CD14-positive monocyte (primary cell): ENCODE measurements around the gene LCA5L. TPM values are rescaled to one million over a fixed set of nuclear protein-coding genes. Genes with fewer than 3 reads are reported as not detected.

Experiments used
- DNase-seq, 3 donors: peaks; one replicate each; pipeline ENCODE4 v3.0.0-alpha.2; 2011 to 2022
- H2AFZ ChIP-seq: 2 replicates; pipeline ENCODE4 v1.6.0; 2012; ENCODE audit warnings: mild to moderate bottlenecking, low read depth, low read length, inconsistent platforms; ENCODE audit not compliant: insufficient read depth, poor library complexity, severe bottlenecking
- H3K27ac ChIP-seq, 2 donors: 1 replicate in 1 of 2; 2 replicates in 1 of 2; pipeline ENCODE4 v1.5.1; 2012 to 2013; ENCODE audit warnings: low read length in 2 of 2, control low read depth in 1 of 2, inconsistent platforms in 1 of 2, low read depth in 1 of 2, mild to moderate bottlenecking in 1 of 2
- H3K27me3 ChIP-seq, 2 donors: one replicate each; pipeline versions ENCODE4 v1.6.0 to v1.6.1; 2011 to 2013; ENCODE audit warnings: low read length in 2 of 2; ENCODE audit not compliant: control insufficient read depth in 2 of 2, insufficient read depth in 2 of 2
- H3K36me3 ChIP-seq, 2 donors: replicated peaks in 1 of 2; 1 replicate in 1 of 2; 2 replicates in 1 of 2; pipeline versions ENCODE4 v1.5.1 to v1.6.1; 2012 to 2013; ENCODE audit warnings: low read length in 2 of 2, control low read depth in 1 of 2, inconsistent platforms in 1 of 2, mild to moderate bottlenecking in 1 of 2; ENCODE audit not compliant: insufficient read depth in 2 of 2, control insufficient read depth in 1 of 2
- H3K4me1 ChIP-seq, 2 donors: 1 replicate in 1 of 2; 2 replicates in 1 of 2; pipeline versions ENCODE4 v1.5.1 to v1.6.1; 2012 to 2013; ENCODE audit warnings: low read length in 2 of 2, control low read depth in 1 of 2, inconsistent platforms in 1 of 2, mild to moderate bottlenecking in 1 of 2, moderate library complexity in 1 of 2; ENCODE audit not compliant: insufficient read depth in 2 of 2, control insufficient read depth in 1 of 2
- H3K4me2 ChIP-seq: replicated peaks from 2 replicates; pipeline ENCODE3; 2012; ENCODE audit warnings: low read length, moderate library complexity, mild to moderate bottlenecking; ENCODE audit not compliant: poor library complexity, severe bottlenecking; ENCODE audit errors: extremely low read depth
- H3K4me3 ChIP-seq, 3 experiments: fragments of 200-600 bp in 1 of 3; sonication (generic) in 1 of 3; replicated peaks in 1 of 3; 1 replicate in 2 of 3; 2 replicates in 1 of 3; pipeline ENCODE4 v1.5.1; 2011 to 2013; ENCODE audit warnings: low read length in 3 of 3, mild to moderate bottlenecking in 3 of 3, control low read depth in 2 of 3, low read depth in 2 of 3, inconsistent platforms in 1 of 3, moderate library complexity in 1 of 3
- H3K79me2 ChIP-seq: 2 replicates; pipeline ENCODE4 v1.6.0; 2012; ENCODE audit warnings: mild to moderate bottlenecking, control low read depth, inconsistent platforms, low read length, moderate library complexity; ENCODE audit not compliant: insufficient read depth
- H3K9ac ChIP-seq: 2 replicates; pipeline ENCODE4 v1.6.0; 2017; ENCODE audit warnings: low read length, mild to moderate bottlenecking; ENCODE audit not compliant: insufficient read depth, poor library complexity, severe bottlenecking
- H3K9me3 ChIP-seq, 2 donors: replicated peaks in 1 of 2; 1 replicate in 1 of 2; 2 replicates in 1 of 2; pipeline versions ENCODE4 v1.5.1 to v1.6.1; 2012 to 2013; ENCODE audit warnings: low read length in 2 of 2, control low read depth in 1 of 2; ENCODE audit not compliant: control insufficient read depth in 1 of 2, insufficient read depth in 1 of 2
- H4K20me1 ChIP-seq: 2 replicates; pipeline ENCODE4 v1.6.0; 2012; ENCODE audit warnings: mild to moderate bottlenecking, low read length, control low read depth, moderate library complexity; ENCODE audit not compliant: insufficient read depth
- H3K27ac Mint-ChIP-seq, 7 donors: one replicate each; pipeline ENCODE4 v1.8.0; 2020; ENCODE audit warnings: mild to moderate bottlenecking in 7 of 7, mixed read lengths in 7 of 7, moderate library complexity in 6 of 7, inconsistent platforms in 2 of 7
- H3K27me3 Mint-ChIP-seq, 3 donors: one replicate each; pipeline ENCODE4 v1.8.0; 2021 to 2022; ENCODE audit warnings: low read depth in 3 of 3, mild to moderate bottlenecking in 3 of 3, mixed read lengths in 3 of 3, moderate library complexity in 3 of 3, inconsistent platforms in 1 of 3
- H3K36me3 Mint-ChIP-seq, 2 donors: one replicate each; pipeline ENCODE4 v1.8.0; 2020; ENCODE audit warnings: mixed read lengths in 2 of 2, inconsistent platforms in 1 of 2, mild to moderate bottlenecking in 1 of 2
- H3K4me1 Mint-ChIP-seq: one replicate; pipeline ENCODE4 v1.8.0; 2020; ENCODE audit warnings: mild to moderate bottlenecking, mixed read lengths
- H3K4me3 Mint-ChIP-seq, 2 donors: one replicate each; pipeline ENCODE4 v1.8.0; 2020; ENCODE audit warnings: mild to moderate bottlenecking in 2 of 2, mixed read lengths in 2 of 2, moderate library complexity in 1 of 2
- H3K9me3 Mint-ChIP-seq, 7 donors: one replicate each; pipeline ENCODE4 v1.8.0; 2020 to 2022; ENCODE audit warnings: mixed read lengths in 7 of 7, mild to moderate bottlenecking in 6 of 7, moderate library complexity in 6 of 7, inconsistent platforms in 2 of 7
- WGBS: methylation state at CpG from one replicate; pipeline ENCODE4 v1.1.5; 2013; ENCODE audit warnings: missing lambda C conversion rate; ENCODE audit not compliant: insufficient coverage; 5-methylcytosine and 5-hydroxymethylcytosine counted together
- intact Hi-C, 2 donors: fragments of 100-400 bp; cut with micrococcal nuclease; formaldehyde crosslinking; loops; one replicate each; pipeline versions ENCODE4 v1.15.0 to v1.15.1; 2023
- polyA plus RNA-seq, 3 donors: library from polyadenylated mRNA; depleted of rRNA in 1 of 3; unstranded in 2 of 3; stranded (reverse) in 1 of 3; fragments of 300-500 nt in 2 of 3; fragments of >200 nt in 1 of 3; fragmentation: Illumina TruSeq in 2 of 3; gene quantifications; 1 replicate in 2 of 3; 2 replicates in 1 of 3; pipeline ENCODE4 v1.2.3, GENCODE V29; 2012 to 2021
- TF ChIP-seq, protein P1 (sequence below): fragments of 200-600 bp; IDR thresholded peaks from one replicate; pipeline ENCODE4 v1.8.0; 2022; ENCODE audit warnings: antibody characterized with exemption, mild to moderate bottlenecking

The LCA5L gene
- polyA plus RNA-seq, 3 donors = 0.12 TPM; not detected in 2

DNA sequence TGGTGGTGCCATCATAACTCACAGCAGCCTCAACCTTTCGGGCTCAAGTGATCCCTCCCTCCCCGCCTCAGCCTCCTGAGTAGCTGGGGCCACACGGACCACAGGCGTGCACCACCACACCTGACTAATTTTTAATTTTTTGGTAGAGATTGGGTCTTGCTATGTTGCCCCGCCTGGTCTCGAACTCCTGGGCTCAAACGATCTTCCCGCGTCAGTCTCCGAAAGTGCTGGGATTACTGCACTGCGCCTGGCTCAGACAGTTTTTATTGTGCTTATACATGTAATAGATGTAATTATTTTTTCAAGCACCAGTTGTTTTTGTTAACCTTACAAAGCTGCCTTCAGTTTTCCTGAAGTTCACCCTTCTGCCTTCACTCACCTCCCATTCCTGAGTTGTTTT is 58.7 kb downstream of the LCA5L start:
- peaks cover 49% of the 10 kb centered on the region for H3K79me2 ChIP-seq
- no peak overlapping the region for H3K4me3 Mint-ChIP-seq
- peak overlapping the region in 1 of 3 experiments; percentile 73 for H3K4me3 ChIP-seq

DNA sequence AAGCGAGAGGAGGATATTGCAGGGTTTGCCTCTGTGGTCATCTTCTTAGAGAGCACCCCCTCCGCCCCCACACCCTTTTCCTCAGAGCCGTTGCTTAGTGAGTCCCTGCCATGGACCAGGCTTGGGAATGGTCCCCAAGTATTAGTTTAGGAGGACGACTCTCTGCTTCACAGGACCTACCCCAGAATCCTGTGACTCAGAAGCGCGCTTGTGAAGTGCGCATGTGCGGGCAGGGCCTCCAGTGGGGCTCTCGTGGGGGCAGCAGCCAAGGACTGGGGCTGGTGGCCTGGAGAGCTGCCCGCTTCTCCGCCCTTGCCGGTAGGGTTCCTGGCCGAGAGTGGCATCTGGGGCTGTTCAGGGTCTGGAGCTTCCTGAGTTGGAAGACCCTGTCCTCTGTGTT is 59.4 kb downstream of the LCA5L start:
- intact Hi-C loops = loop anchor here (5.0 kb wide), 3 partner anchors 39 to 74 kb away; partner anchors contain the start of genes BRWD1 (in 1 of the 2) and HMGN1 (in 1 of the 2)

More for the DNA sequence above, 58.7 kb downstream of the LCA5L start:
- Mint-ChIP-seq H3K4me1 (peaks cover 22% of the 10 kb centered on the region), H3K27ac (peak overlapping the region in 5 of 7 donors; percentile 78 to 90 (median 81)), H3K36me3 (peaks cover 20 to 21% of the 10 kb centered on the region in 2 donors), H3K9me3 (no peaks in the 10 kb centered on the region), H3K27me3 (peaks cover 0 to 3% (median 0%) of the 10 kb centered on the region in 3 donors)
- TF ChIP-seq, protein P1, sequence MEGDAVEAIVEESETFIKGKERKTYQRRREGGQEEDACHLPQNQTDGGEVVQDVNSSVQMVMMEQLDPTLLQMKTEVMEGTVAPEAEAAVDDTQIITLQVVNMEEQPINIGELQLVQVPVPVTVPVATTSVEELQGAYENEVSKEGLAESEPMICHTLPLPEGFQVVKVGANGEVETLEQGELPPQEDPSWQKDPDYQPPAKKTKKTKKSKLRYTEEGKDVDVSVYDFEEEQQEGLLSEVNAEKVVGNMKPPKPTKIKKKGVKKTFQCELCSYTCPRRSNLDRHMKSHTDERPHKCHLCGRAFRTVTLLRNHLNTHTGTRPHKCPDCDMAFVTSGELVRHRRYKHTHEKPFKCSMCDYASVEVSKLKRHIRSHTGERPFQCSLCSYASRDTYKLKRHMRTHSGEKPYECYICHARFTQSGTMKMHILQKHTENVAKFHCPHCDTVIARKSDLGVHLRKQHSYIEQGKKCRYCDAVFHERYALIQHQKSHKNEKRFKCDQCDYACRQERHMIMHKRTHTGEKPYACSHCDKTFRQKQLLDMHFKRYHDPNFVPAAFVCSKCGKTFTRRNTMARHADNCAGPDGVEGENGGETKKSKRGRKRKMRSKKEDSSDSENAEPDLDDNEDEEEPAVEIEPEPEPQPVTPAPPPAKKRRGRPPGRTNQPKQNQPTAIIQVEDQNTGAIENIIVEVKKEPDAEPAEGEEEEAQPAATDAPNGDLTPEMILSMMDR = no peak
- H3K36me3 ChIP-seq = peaks cover 11 to 16% of the 10 kb centered on the region in 2 donors
- peak overlapping the region; percentile 80 for H3K4me2 ChIP-seq
- no peak overlapping the region for H3K9ac ChIP-seq
- peak overlapping the region in 1 of 2 donors; percentile 64 for H3K27ac ChIP-seq
- intact Hi-C loops = loop anchor here (5.0 kb wide), 3 partner anchors 40 to 75 kb away; partner anchors contain the start of genes BRWD1 (in 1 of the 2) and HMGN1 (in 1 of the 2)
- H3K27me3 ChIP-seq = no peaks in the 10 kb centered on the region
- no peaks in the 10 kb centered on the region for H3K9me3 ChIP-seq
- peaks cover 5% of the 10 kb centered on the region for H4K20me1 ChIP-seq
- no peak for DNase-seq
- WGBS = 100% methylated on average over 5 of the region's 11 CpGs
- peaks cover 28% of the 10 kb centered on the region in 2 donors for H3K4me1 ChIP-seq
- H2AFZ ChIP-seq = peak overlapping the region; percentile 73

More for the DNA sequence above, 59.4 kb downstream of the LCA5L start:
- Histone ChIP-seq H3K9me3 (no peaks in the 10 kb centered on the region), H3K9ac (peak overlapping the region; percentile 21), H3K27me3 (no peaks in the 10 kb centered on the region), H2AFZ (peak overlapping the region; percentile 80), H3K4me2 (peak overlapping the region; percentile 79), H4K20me1 (peaks cover 5% of the 10 kb centered on the region), H3K4me1 (peaks cover 31% of the 10 kb centered on the region in 2 donors), H3K27ac (peak overlapping the region; percentile 1 to 64), H3K4me3 (peak overlapping the region in 2 of 3 experiments; percentile 29 to 70), H3K36me3 (peaks cover 7 to 9% of the 10 kb centered on the region in 2 donors), H3K79me2 (peaks cover 57% of the 10 kb centered on the region)
- Mint-ChIP-seq H3K27ac (peak overlapping the region in 6 of 7 donors; percentile 45 to 76 (median 64)), H3K4me1 (peaks cover 25% of the 10 kb centered on the region), H3K27me3 (peaks cover 0 to 3% (median 0%) of the 10 kb centered on the region in 3 donors), H3K9me3 (no peaks in the 10 kb centered on the region), H3K36me3 (peaks cover 13 to 14% of the 10 kb centered on the region in 2 donors), H3K4me3 (peak overlapping the region; percentile 73 to 84)
- WGBS = 91% methylated on average over 9 of the region's 13 CpGs
- TF ChIP-seq, protein P1 = no peak
- peak in 1 of 3 donors; percentile 29 for DNase-seq
